Measurements from ENCODE around the gene CCL4.
"Not testable (repeated sequence)": the region's sequence is repeated elsewhere in the genome, so short reads cannot be mapped to it uniquely, and the experiment has no call there.

Gene CCL4

GRCh38 chr17:36088670-36089338, 14.8 kb upstream of the CCL4 start:
- no peak for DNase-seq

GRCh38 chr17:36089339-36089865, 14.2 kb upstream of the CCL4 start:
- DNase-seq: no peak

- no peak for DNase-seq
Measured at GRCh38 chr17:36089888-36090836, 13.5 kb upstream of the CCL4 start, which contains the start of gene CCL3. CCL3 (minus strand) TSS chr17:36090143; CDS start chr17:36090058, 85 bp downstream.

- no peak for DNase-seq
Measured at GRCh38 chr17:36092230-36092629, 11.4 kb upstream of the CCL4 start.

GRCh38 chr17:36092715-36093114, 10.9 kb upstream of the CCL4 start:
- not testable (repeated sequence) for DNase-seq

GRCh38 chr17:36094232-36094631, 9.4 kb upstream of the CCL4 start:
- DNase-seq: no peak

GRCh38 chr17:36094746-36095145, 8.9 kb upstream of the CCL4 start:
- no peak for DNase-seq

- DNase-seq: no peak
Measured at GRCh38 chr17:36095992-36096391, 7.6 kb upstream of the CCL4 start.

GRCh38 chr17:36099004-36099403, 4.6 kb upstream of the CCL4 start:
- not testable (repeated sequence) for DNase-seq

GRCh38 chr17:36104246-36104645, 619 bp downstream of the CCL4 start:
- not testable (repeated sequence) for DNase-seq

- no peak for DNase-seq
Measured at GRCh38 chr17:36104701-36105181, 1.1 kb downstream of the CCL4 start.

GRCh38 chr17:36105781-36106492, 2.3 kb downstream of the CCL4 start:
- DNase-seq: no peak

- DNase-seq: no peak
Measured at GRCh38 chr17:36106493-36106835, 2.8 kb downstream of the CCL4 start.

- DNase-seq: no peak
Measured at GRCh38 chr17:36107660-36108059, 4.0 kb downstream of the CCL4 start.

- DNase-seq: not testable (repeated sequence)
Measured at GRCh38 chr17:36108265-36108664, 4.6 kb downstream of the CCL4 start.

- no peak for DNase-seq
Measured at GRCh38 chr17:36111068-36111490, 7.5 kb downstream of the CCL4 start.

- no peak for DNase-seq
Measured at GRCh38 chr17:36112572-36112971, 8.9 kb downstream of the CCL4 start.

- not testable (repeated sequence) for DNase-seq
Measured at GRCh38 chr17:36113131-36113530, 9.5 kb downstream of the CCL4 start.

GRCh38 chr17:36114971-36115648, 11.5 kb downstream of the CCL4 start:
- not testable (repeated sequence) for DNase-seq

GRCh38 chr17:36115649-36115977, 12.0 kb downstream of the CCL4 start:
- DNase-seq: not testable (repeated sequence)

GRCh38 chr17:36117505-36118382, 14.1 kb downstream of the CCL4 start:
- DNase-seq: no peak
